WI38 (cell line): ENCODE data around the gene SDHAF4.
"Not testable (repeated sequence)": the region's sequence is repeated elsewhere in the genome, so short reads cannot be mapped to it uniquely, and the experiment has no call there.

Experiments
- H3K4me3 ChIP-seq: 2 replicates; pipeline ENCODE4 v1.5.1; 2011; ENCODE audit warnings: low read depth, mild to moderate bottlenecking, control low read depth, low read length
- TF ChIP-seq, protein P1 (sequence below): IDR thresholded peaks from 2 replicates; pipeline ENCODE4 v1.5.1; 2012; ENCODE audit warnings: low read depth, mild to moderate bottlenecking, control low read depth, low read length

SDHAF4 gene

DNA sequence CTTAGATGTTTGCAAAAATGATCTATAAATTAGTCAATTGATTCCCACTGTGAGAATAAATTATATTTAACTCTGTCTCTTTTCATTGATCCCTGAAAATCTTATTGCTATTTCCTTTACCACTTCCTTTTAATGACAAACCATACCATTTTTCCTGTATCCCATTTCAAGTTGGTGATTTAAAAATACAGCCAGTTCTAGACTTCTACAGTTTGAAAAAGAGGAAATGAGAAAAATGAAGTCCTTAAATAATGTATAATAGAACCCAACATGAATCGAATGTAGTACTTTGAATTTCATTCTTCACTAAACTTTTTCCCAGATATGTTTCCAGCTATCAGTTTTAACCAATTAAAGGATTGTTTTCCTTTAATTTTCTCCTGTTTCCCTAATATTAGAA, 29.5 kb upstream of the SDHAF4 start:
- TF ChIP-seq, protein P1, sequence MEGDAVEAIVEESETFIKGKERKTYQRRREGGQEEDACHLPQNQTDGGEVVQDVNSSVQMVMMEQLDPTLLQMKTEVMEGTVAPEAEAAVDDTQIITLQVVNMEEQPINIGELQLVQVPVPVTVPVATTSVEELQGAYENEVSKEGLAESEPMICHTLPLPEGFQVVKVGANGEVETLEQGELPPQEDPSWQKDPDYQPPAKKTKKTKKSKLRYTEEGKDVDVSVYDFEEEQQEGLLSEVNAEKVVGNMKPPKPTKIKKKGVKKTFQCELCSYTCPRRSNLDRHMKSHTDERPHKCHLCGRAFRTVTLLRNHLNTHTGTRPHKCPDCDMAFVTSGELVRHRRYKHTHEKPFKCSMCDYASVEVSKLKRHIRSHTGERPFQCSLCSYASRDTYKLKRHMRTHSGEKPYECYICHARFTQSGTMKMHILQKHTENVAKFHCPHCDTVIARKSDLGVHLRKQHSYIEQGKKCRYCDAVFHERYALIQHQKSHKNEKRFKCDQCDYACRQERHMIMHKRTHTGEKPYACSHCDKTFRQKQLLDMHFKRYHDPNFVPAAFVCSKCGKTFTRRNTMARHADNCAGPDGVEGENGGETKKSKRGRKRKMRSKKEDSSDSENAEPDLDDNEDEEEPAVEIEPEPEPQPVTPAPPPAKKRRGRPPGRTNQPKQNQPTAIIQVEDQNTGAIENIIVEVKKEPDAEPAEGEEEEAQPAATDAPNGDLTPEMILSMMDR: no peak

DNA sequence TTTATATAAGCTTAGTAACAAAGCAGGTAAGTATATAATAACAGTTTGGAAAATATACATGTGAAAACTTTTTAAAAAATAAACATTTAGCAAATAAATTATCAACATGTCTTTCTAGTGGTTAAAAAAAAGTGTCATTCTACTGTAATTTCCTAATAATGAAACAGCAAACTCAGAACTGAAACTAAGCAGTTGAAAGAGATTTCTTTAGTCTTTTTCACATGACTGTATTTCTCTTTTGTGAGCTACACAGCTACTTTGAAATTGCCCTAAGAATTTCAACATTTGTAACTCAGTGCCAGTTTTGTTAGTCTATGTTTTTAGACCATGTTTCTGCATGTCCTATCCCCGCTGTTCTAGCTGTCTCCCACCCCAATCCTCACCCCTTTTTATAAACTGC, 28.4 kb upstream of the SDHAF4 start:
- H3K4me3 ChIP-seq: no peak overlapping the region
- TF ChIP-seq, protein P1: no peak

More for the DNA sequence above, 29.5 kb upstream of the SDHAF4 start:
- H3K4me3 ChIP-seq: no peak overlapping the region

DNA sequence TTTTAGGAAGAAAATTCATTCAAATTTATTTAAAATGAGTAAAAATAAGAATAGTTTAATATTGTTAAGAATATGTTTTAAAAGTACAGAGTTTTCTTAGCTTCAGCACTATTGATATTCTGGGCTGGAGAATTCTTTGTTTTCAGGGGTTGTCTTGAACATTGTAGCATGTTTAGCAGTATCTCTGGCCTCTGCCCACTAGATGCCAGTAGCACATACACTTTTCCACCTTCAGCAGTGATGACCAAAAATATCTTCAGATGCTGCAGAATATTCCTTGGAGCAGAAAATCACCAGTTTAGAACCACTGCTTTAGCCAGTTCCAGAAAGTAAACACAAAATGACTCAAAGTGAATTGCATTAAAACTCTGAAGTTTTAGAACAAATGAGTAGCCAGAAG, 19.4 kb upstream of the SDHAF4 start:
- TF ChIP-seq, protein P1: 0 out of 2 replicates have a peak, but pooled peaks have one; percentile 5

DNA sequence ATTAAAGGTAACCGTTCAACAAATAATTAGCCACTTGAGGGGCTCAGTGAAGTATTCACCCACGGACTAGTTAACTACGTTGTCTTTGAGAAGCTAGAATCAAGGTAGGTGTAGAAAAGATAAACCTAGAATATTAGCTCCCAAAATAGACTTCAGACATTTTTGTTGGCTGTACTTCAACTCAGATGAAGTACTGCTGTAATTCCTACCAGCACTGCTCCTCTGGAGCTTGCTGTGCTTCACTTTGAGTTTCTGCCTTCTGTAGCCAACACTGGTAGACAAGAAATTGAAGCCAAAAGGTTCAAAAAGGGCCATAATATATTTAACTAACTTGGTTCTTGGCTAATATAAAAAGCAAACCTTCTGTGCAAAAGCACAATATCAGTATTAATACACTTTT, 18.8 kb upstream of the SDHAF4 start:
- H3K4me3 ChIP-seq: no peak overlapping the region
- TF ChIP-seq, protein P1: no peak

More for the DNA sequence above, 19.4 kb upstream of the SDHAF4 start:
- H3K4me3 ChIP-seq: no peak overlapping the region

DNA sequence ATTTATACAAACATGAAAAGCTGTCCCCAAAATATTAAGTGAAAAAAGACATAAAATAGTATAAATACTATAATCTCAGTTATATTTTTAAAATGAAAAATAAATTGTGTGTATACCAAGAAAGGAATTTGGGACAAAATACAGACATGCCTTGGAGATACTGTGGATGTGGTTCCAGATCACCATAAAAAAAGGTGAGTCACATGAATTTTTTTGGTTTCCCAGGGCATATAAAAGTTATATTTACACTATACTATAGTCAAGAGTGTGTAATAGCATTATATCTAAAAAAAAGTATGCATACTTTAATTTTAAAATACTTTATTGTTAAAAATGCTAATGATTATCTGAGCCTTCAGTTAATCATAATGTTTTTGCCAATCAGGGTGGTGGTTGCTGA, 17.4 kb upstream of the SDHAF4 start:
- TF ChIP-seq, protein P1: no peak
- no peak overlapping the region for H3K4me3 ChIP-seq

DNA sequence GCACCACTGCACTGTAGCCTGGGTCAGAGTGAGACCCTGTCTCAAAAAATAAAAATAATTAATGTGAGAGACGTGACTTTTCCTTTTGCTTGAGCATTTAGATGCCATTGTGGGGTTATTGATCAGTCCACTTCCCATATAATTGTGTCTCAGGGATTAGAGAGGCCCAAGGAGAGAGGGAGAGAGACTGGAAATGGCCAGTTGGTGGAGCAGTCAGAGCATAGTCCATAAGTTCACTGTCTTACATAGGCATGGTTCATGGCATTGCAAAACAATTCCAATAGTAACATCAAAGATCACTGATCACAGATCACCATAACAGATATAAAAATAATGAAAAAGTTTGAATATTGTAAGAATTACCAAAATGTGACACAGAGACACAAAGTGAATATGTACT, 15.2 kb upstream of the SDHAF4 start:
- H3K4me3 ChIP-seq: no peak overlapping the region
- TF ChIP-seq, protein P1: no peak

DNA sequence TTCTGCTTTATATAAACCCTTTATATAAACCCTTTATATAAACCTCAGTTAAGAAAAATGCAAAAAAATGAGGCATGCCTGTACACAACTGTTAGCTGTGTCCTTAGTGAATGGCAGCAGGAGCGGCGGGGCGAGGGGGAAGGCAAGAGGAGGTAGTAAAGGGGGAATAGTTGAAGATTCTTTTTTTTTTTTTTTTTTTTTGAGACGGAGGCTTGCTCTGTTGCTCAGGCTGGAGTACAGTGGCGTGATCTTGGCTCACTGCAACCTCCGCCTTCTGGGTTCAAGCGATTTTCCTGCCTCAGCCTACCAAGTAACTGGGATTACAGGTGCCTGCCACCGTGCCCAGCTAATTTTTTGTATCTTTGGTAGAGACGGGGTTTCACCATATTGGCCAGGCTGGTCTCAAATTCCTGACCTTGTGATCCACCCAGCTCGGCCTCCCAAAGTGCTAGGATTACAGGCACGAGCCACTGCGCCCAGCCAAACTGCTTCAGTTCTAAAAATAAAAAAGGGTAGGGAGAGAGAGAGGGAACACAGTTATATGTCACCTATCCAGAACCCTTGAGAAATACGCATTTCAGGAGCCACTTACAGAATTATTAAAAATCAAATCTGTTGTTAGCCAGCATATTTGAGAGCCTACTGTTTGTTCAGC, 14.3 kb upstream of the SDHAF4 start:
- H3K4me3 ChIP-seq: not testable (repeated sequence)

DNA sequence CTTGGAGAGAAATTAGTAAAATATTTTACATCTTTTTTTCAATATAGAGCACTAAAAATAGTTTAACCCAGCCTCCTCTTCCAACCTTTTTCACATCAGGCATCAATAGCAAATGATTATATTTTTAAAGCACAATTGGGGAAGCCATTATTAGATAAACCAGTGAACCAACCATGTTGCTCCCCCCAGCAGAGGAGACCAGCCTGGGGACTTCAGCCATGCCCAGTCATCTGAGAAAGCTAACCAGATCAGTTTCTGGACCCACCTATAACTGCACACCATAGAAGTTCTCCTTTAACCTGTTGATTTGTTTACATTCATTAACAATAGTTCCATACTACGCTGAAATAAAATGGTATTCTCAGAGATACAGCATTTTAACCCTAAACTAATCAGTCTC, 13.8 kb upstream of the SDHAF4 start:
- TF ChIP-seq, protein P1: no peak

More for the DNA sequence above, 13.8 kb upstream of the SDHAF4 start:
- H3K4me3 ChIP-seq: no peak overlapping the region
